GM13976 (cell line): ENCODE results near the gene RTL9.

Experiments used
- DNase-seq: peaks from one replicate; pipeline ENCODE4 v3.0.0; 2012; ENCODE audit warnings: low spot score
- in situ Hi-C: fragments of 300-500 bp; cut with MboI; formaldehyde crosslinking; loops from one replicate; pipeline ENCODE4 v1.12.0; 2022; ENCODE audit warnings: low sequenced_read_pairs, mixed read lengths, inconsistent platforms; ENCODE audit not compliant: unreplicated experiment
- TF ChIP-seq, protein P1 (sequence below): IDR thresholded peaks from 2 replicates; pipeline ENCODE4 v1.5.1; 2012; ENCODE audit warnings: borderline replicate concordance, mild to moderate bottlenecking; ENCODE audit not compliant: insufficient read depth; ENCODE audit errors: extremely low read depth, missing control alignments, control extremely low read depth

Gene RTL9

DNA sequence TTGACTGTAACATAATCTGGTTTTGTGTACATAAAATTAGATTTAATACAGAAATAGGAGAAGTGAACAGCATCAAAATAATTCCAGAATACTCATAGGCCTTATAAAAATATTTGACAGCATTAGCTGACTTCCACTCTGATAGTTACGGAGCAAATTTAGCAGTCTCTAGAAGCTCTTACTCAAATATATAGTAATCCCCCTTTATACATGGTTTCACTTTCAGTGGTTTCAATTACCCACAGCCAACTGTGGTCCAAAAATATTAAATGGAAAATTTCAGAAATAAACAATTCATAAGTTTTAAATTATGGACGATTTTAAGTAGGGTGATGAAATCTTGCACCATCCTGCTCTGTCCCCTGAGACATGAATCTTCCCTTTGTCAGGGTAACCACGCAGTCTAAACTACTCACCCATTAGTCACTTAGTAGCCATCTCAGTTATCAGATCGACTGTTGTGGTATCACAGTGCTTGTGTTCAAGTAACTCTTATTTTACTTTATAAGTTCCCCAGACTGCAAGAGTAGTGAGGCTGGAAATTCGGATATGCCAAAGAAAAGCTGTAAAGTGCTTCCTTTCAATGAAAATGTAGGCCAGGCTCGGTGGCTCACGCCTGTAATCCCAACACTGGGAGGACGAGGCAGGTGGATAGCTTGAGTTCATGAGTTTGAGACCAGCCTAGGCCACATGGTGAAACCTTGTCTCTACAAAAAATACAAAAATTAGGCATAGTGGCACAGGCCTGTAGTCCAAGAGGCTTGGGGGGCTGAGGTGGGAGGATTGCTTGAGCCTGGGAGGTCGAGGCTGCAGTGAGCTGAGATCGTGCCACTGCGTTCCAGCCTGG lies 17.2 kb upstream of the RTL9 start:
- in situ Hi-C loops = no loop called here
- TF ChIP-seq, protein P1, sequence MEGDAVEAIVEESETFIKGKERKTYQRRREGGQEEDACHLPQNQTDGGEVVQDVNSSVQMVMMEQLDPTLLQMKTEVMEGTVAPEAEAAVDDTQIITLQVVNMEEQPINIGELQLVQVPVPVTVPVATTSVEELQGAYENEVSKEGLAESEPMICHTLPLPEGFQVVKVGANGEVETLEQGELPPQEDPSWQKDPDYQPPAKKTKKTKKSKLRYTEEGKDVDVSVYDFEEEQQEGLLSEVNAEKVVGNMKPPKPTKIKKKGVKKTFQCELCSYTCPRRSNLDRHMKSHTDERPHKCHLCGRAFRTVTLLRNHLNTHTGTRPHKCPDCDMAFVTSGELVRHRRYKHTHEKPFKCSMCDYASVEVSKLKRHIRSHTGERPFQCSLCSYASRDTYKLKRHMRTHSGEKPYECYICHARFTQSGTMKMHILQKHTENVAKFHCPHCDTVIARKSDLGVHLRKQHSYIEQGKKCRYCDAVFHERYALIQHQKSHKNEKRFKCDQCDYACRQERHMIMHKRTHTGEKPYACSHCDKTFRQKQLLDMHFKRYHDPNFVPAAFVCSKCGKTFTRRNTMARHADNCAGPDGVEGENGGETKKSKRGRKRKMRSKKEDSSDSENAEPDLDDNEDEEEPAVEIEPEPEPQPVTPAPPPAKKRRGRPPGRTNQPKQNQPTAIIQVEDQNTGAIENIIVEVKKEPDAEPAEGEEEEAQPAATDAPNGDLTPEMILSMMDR = no peak
- peak; percentile 12 for DNase-seq

- in situ Hi-C loops = no loop called here
- no peak for DNase-seq
- TF ChIP-seq, protein P1 = no peak
Measured at GRCh38 chrX:110346681-110347080, 12.0 kb upstream of the RTL9 start.

GRCh38 chrX:110359273-110359672 lies 625 bp downstream of the RTL9 start:
- in situ Hi-C loops = no loop called here
- DNase-seq = no peak
- TF ChIP-seq, protein P1 = no peak

GRCh38 chrX:110363244-110363643 lies 4.6 kb downstream of the RTL9 start:
- in situ Hi-C loops = no loop called here
- TF ChIP-seq, protein P1 = no peak
- DNase-seq = no peak

DNA sequence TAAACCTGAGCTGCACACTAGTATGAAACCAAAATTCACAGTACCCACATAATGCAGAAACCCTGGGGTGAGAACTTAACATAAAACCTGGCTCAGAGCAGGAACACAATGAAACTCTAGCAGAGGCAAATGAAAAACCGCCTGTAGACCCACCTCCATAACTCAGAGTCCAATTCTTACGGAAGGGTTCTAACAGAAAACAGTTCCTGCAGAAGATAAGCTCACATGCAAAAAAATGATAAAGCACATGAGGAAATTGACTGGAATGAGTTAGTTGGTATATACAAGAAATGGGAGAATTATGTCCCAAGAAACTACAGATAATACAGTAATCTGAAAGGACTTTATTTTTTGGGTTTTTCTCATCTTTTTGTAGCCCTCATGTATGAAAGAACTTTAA lies 14.7 kb downstream of the RTL9 start:
- TF ChIP-seq, protein P1 = no peak
- DNase-seq = no peak
- in situ Hi-C loops = no loop called here

DNA sequence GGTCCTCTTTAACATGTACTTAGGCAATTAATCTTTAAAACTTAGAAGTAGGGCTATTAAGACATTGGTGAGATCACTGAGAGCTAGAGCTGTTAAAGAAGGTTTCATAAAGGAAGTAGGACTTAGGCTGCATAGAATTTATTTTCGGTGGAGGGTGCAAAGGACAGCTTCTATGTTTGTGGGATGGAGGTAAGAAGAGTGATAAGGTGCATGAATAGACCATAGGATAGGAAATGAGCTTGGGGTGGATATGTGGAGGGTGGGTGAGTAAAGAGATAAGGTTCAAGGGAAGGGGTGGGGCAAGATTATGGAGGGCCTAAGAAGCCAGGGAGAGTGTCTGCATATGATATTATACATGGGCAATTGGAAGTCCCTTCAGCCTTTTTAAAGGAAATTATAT lies 15.9 kb downstream of the RTL9 start:
- TF ChIP-seq, protein P1 = no peak
- in situ Hi-C loops = no loop called here
- no peak for DNase-seq

GRCh38 chrX:110381216-110381615 lies 22.6 kb downstream of the RTL9 start:
- DNase-seq = no peak
- TF ChIP-seq, protein P1 = no peak
- in situ Hi-C loops = no loop called here
